HepG2 (cell line): ENCODE measurements around the gene MEGF6. TPM values are rescaled to one million over a fixed set of nuclear protein-coding genes. Genes with fewer than 3 reads are reported as not detected.

ENCODE experiments used
- ARID2 ChIP-seq: sonication (generic); formaldehyde crosslinking; IDR thresholded peaks from 2 replicates; pipeline ENCODE4 v1.8.1; 2022; ENCODE audit warnings: mild to moderate bottlenecking, missing genetic modification reagents, borderline replicate concordance
- ATF1 ChIP-seq: IDR thresholded peaks from 2 replicates; pipeline ENCODE4 v1.6.1; 2016; ENCODE audit warnings: mild to moderate bottlenecking, control low read depth
- ATF7 ChIP-seq, 2 experiments: fragments of 450-650 bp in 1 of 2; sonication (generic) in 1 of 2; formaldehyde crosslinking in 1 of 2; IDR thresholded peaks; 2 replicates each; pipeline versions ENCODE4 v1.4.0 to v1.6.1; 2016 to 2020; ENCODE audit warnings: antibody characterized with exemption in 1 of 2, mild to moderate bottlenecking in 1 of 2, missing genetic modification reagents in 1 of 2
- ATF7-NPFF ChIP-seq: sonication (generic); formaldehyde crosslinking; IDR thresholded peaks from 2 replicates; pipeline ENCODE4 v1.8.1; 2023; ENCODE audit warnings: mild to moderate bottlenecking, low read depth, missing genetic modification reagents, moderate library complexity
- CC2D1A ChIP-seq: sonication (generic); formaldehyde crosslinking; IDR thresholded peaks from 2 replicates; pipeline ENCODE4 v1.8.1; 2023; ENCODE audit warnings: mild to moderate bottlenecking, missing genetic modification reagents
- CHCHD3 ChIP-seq: sonication (generic); formaldehyde crosslinking; IDR thresholded peaks from 2 replicates; pipeline ENCODE4 v1.8.0; 2022; ENCODE audit warnings: mild to moderate bottlenecking, missing genetic modification reagents, moderate library complexity
- GFI1 ChIP-seq: sonication (generic); formaldehyde crosslinking; IDR thresholded peaks from 2 replicates; pipeline ENCODE4 v1.5.0; 2020; ENCODE audit warnings: missing genetic modification reagents, mild to moderate bottlenecking, borderline replicate concordance
- GTF2F1 ChIP-seq: fragments of 150-350 bp; IDR thresholded peaks from 2 replicates; pipeline ENCODE4 v1.6.1; 2014; ENCODE audit warnings: low read length
- HDAC1 ChIP-seq: sonication (generic); formaldehyde crosslinking; IDR thresholded peaks from 2 replicates; pipeline ENCODE4 v1.5.1; 2020; ENCODE audit warnings: mild to moderate bottlenecking, missing genetic modification reagents
- JUND ChIP-seq: sonication (generic); formaldehyde crosslinking; IDR thresholded peaks from 2 replicates; pipeline ENCODE4 v1.8.0; 2022; ENCODE audit warnings: mild to moderate bottlenecking, missing genetic modification reagents
- MBNL3 ChIP-seq: fragments of 250-450 bp; sonication (Bioruptor Pico); conservative IDR thresholded peaks from 2 replicates; pipeline ENCODE4 v1.8.0; 2022; ENCODE audit warnings: mild to moderate bottlenecking, inconsistent platforms
- MEIS1 ChIP-seq: sonication (generic); formaldehyde crosslinking; IDR thresholded peaks from 2 replicates; pipeline ENCODE4 v1.9.0; 2021; ENCODE audit warnings: mild to moderate bottlenecking, missing genetic modification reagents, moderate library complexity, borderline replicate concordance
- NFKB2 ChIP-seq: sonication (generic); formaldehyde crosslinking; IDR thresholded peaks from 2 replicates; pipeline ENCODE4 v1.4.0; 2020; ENCODE audit warnings: missing genetic modification reagents, borderline replicate concordance
- NPAS2 ChIP-seq: sonication (generic); formaldehyde crosslinking; IDR thresholded peaks from 2 replicates; pipeline ENCODE4 v1.8.0; 2022; ENCODE audit warnings: mild to moderate bottlenecking, missing genetic modification reagents, borderline replicate concordance
- PPARG ChIP-seq: conservative IDR thresholded peaks from 2 replicates; pipeline ENCODE4 v1.6.1; 2016; ENCODE audit warnings: missing biosample characterization, missing genetic modification reagents
- PRMT3 ChIP-seq: sonication (generic); formaldehyde crosslinking; IDR thresholded peaks from 2 replicates; pipeline ENCODE4 v1.8.1; 2022; ENCODE audit warnings: low read depth, mild to moderate bottlenecking, moderate library complexity, missing genetic modification reagents, borderline replicate concordance
- STAT5B ChIP-seq: sonication (generic); formaldehyde crosslinking; IDR thresholded peaks from 2 replicates; pipeline ENCODE4 v1.4.0; 2020; ENCODE audit warnings: missing genetic modification reagents
- ZBTB21 ChIP-seq: sonication (generic); formaldehyde crosslinking; IDR thresholded peaks from 2 replicates; pipeline ENCODE4 v1.4.0; 2020; ENCODE audit warnings: missing genetic modification reagents
- ZFP1 ChIP-seq: IDR thresholded peaks from 2 replicates; pipeline ENCODE4 v1.6.1; 2016
- ZMYM4 ChIP-seq: sonication (generic); formaldehyde crosslinking; IDR thresholded peaks from 2 replicates; pipeline ENCODE4 v1.8.1; 2023; ENCODE audit warnings: mild to moderate bottlenecking, missing genetic modification reagents
- ZNF510 ChIP-seq: sonication (generic); formaldehyde crosslinking; IDR thresholded peaks from 2 replicates; pipeline ENCODE4 v1.4.0; 2020; ENCODE audit warnings: low read depth, mild to moderate bottlenecking, missing genetic modification reagents
- ZNF83 ChIP-seq: sonication (generic); formaldehyde crosslinking; IDR thresholded peaks from 2 replicates; pipeline ENCODE4 v1.4.0; 2020; ENCODE audit warnings: missing genetic modification reagents, mild to moderate bottlenecking, borderline replicate concordance
- polyA plus RNA-seq, 8 experiments: library from polyadenylated mRNA; depleted of rRNA in 3 of 8; stranded (reverse) in 7 of 8; unstranded in 1 of 8; fragments of >200 nt; fragmentation: Illumina TruSeq in 4 of 8; extraction: Trizol in 4 of 8; gene quantifications; 2 replicates each; pipeline versions ENCODE4 v1.2.1 to v1.2.3, GENCODE V29; 2011 to 2016; ENCODE audit warnings: low read depth in 4 of 8, missing spikeins in 1 of 8, mixed read lengths in 1 of 8; ENCODE audit not compliant: insufficient read depth in 1 of 8
- total RNA-seq, 5 experiments: library from RNA; depleted of rRNA; stranded (reverse); fragments of >200 nt; fragmentation: Illumina TruSeq; extraction: Trizol; gene quantifications; 2 replicates each; pipeline ENCODE4 v1.2.3, GENCODE V29; 2016; ENCODE audit warnings: low read depth in 1 of 5
- TF ChIP-seq, protein P1 (sequence below): IDR thresholded peaks from 2 replicates; pipeline ENCODE4 v1.6.1; 2016; ENCODE audit warnings: missing genetic modification reagents, missing compliant biosample characterization
- TF ChIP-seq, protein P2 (sequence below): sonication (generic); formaldehyde crosslinking; IDR thresholded peaks from 2 replicates; pipeline ENCODE4 v1.4.0; 2020; ENCODE audit warnings: missing genetic modification reagents
- TF ChIP-seq, protein P3 (sequence below): sonication (generic); formaldehyde crosslinking; IDR thresholded peaks from 2 replicates; pipeline ENCODE4 v1.5.0; 2020; ENCODE audit warnings: mild to moderate bottlenecking, low read depth, missing genetic modification reagents, borderline replicate concordance
- TF ChIP-seq, protein P4 (sequence below): sonication (generic); formaldehyde crosslinking; IDR thresholded peaks from 2 replicates; pipeline ENCODE4 v1.4.0; 2020; ENCODE audit warnings: missing genetic modification reagents

The MEGF6 gene
- total and polyA plus RNA-seq, 2 of the 13 experiments (the other 11 are each of a cell fraction or from before 2014, with no cell fraction given) = 1.9 TPM

GRCh38 chr1:3471356-3472087 lies 139.8 kb downstream of the MEGF6 start (continued):
- peak; percentile 93 for TF ChIP-seq HDAC1 (CRISPR knock-in tag)
- 0 out of 2 replicates have a peak, but pooled peaks have one; percentile 46 for TF ChIP-seq ZNF510
- TF ChIP-seq, protein P1, sequence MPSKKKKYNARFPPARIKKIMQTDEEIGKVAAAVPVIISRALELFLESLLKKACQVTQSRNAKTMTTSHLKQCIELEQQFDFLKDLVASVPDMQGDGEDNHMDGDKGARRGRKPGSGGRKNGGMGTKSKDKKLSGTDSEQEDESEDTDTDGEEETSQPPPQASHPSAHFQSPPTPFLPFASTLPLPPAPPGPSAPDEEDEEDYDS (CRISPR knock-in tag) = peak; percentile 23; the same call in 1 of the 2 replicates
- TF ChIP-seq NFKB2 (CRISPR knock-in tag) = peak; percentile 68; the same call in 1 of the 2 replicates
- peak; percentile 86 for TF ChIP-seq ATF7-NPFF (CRISPR knock-in tag)
- TF ChIP-seq, protein P2, sequence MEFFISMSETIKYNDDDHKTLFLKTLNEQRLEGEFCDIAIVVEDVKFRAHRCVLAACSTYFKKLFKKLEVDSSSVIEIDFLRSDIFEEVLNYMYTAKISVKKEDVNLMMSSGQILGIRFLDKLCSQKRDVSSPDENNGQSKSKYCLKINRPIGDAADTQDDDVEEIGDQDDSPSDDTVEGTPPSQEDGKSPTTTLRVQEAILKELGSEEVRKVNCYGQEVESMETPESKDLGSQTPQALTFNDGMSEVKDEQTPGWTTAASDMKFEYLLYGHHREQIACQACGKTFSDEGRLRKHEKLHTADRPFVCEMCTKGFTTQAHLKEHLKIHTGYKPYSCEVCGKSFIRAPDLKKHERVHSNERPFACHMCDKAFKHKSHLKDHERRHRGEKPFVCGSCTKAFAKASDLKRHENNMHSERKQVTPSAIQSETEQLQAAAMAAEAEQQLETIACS = no peak
- TF ChIP-seq MBNL3 = no peak
- no peak for TF ChIP-seq PRMT3
- peak; percentile 88 for TF ChIP-seq PPARG
- TF ChIP-seq CHCHD3 (CRISPR knock-in tag) = peak; percentile 93; the same call in 1 of the 2 replicates
- no peak for TF ChIP-seq ZBTB21 (CRISPR knock-in tag)
- TF ChIP-seq GFI1 (CRISPR knock-in tag) = peak; percentile 63
- TF ChIP-seq STAT5B (CRISPR knock-in tag) = no peak
- no peak for TF ChIP-seq ATF7 (IDR thresholded peaks at IDR 0.05)
- no peak for TF ChIP-seq ATF7 (CRISPR knock-in tag; IDR thresholded peaks at IDR 0.05)
- no peak for TF ChIP-seq ATF1 (CRISPR knock-in tag)
- TF ChIP-seq ZFP1 (CRISPR knock-in tag) = 0 out of 2 replicates have a peak, but pooled peaks have one; percentile 20
- TF ChIP-seq ZMYM4 = 0 out of 2 replicates have a peak, but pooled peaks have one; percentile 1
- no peak for TF ChIP-seq ZNF83 (CRISPR knock-in tag)
- TF ChIP-seq, protein P3, sequence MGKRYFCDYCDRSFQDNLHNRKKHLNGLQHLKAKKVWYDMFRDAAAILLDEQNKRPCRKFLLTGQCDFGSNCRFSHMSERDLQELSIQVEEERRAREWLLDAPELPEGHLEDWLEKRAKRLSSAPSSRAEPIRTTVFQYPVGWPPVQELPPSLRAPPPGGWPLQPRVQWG = no peak
- 0 out of 2 replicates have a peak, but pooled peaks have one; percentile 52 for TF ChIP-seq JUND (CRISPR knock-in tag)
- TF ChIP-seq, protein P4, sequence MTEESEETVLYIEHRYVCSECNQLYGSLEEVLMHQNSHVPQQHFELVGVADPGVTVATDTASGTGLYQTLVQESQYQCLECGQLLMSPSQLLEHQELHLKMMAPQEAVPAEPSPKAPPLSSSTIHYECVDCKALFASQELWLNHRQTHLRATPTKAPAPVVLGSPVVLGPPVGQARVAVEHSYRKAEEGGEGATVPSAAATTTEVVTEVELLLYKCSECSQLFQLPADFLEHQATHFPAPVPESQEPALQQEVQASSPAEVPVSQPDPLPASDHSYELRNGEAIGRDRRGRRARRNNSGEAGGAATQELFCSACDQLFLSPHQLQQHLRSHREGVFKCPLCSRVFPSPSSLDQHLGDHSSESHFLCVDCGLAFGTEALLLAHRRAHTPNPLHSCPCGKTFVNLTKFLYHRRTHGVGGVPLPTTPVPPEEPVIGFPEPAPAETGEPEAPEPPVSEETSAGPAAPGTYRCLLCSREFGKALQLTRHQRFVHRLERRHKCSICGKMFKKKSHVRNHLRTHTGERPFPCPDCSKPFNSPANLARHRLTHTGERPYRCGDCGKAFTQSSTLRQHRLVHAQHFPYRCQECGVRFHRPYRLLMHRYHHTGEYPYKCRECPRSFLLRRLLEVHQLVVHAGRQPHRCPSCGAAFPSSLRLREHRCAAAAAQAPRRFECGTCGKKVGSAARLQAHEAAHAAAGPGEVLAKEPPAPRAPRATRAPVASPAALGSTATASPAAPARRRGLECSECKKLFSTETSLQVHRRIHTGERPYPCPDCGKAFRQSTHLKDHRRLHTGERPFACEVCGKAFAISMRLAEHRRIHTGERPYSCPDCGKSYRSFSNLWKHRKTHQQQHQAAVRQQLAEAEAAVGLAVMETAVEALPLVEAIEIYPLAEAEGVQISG (CRISPR knock-in tag) = peak; percentile 70
- peak; percentile 59; the same call in 1 of the 2 replicates for TF ChIP-seq CC2D1A (CRISPR knock-in tag)
- TF ChIP-seq ARID2 (CRISPR knock-in tag) = peak; percentile 65; the same call in 1 of the 2 replicates
- no peak for TF ChIP-seq GTF2F1
- peak; percentile 80 for TF ChIP-seq MEIS1 (CRISPR knock-in tag)
- TF ChIP-seq NPAS2 (CRISPR knock-in tag) = no peak
